Erythroblast (primary cell): ENCODE data around the gene S100A11.

Source experiments
- GATA1 ChIP-seq: IDR thresholded peaks from 2 replicates; pipeline ENCODE4 v1.6.1; 2011; ENCODE audit warnings: low read depth, mild to moderate bottlenecking, control low read depth, low read length, moderate library complexity
- POLR2A ChIP-seq: IDR thresholded peaks from 2 replicates; pipeline ENCODE4 v1.6.1; 2011; ENCODE audit warnings: mild to moderate bottlenecking, low read length

DNA sequence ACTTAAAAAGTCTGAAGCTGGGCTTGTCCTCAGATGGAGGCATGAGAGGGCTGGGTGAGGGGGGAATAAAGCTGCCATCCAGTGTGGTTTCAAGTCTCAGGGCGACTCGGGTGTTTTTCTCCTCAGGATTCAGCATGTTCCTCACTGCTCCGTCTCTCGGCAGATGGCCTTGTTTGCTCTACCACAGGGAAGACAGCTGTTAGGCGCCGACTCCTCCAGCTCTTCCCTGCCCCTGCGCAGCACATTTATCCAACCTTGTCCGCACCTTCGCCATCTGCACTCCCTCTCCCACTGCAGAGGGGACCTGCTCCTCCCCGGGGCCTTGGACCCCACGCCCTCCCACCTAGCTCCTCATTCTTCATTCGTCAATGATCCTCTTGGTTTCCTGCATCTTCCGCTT is 16.6 kb upstream of the S100A11 start:
- TF ChIP-seq POLR2A (no peak), GATA1 (no peak)
